Astrocyte of the spinal cord (primary cell): ENCODE results near the gene SUN1.

ENCODE experiments used
- DNase-seq: peaks from one replicate; pipeline ENCODE4 v3.0.0; 2011; ENCODE audit warnings: low read depth, low spot score
- H3K4me3 ChIP-seq: 2 replicates; pipeline ENCODE4 v1.5.1; 2011; ENCODE audit warnings: low read depth, mild to moderate bottlenecking, low read length, moderate library complexity
- CTCF ChIP-seq: IDR thresholded peaks from 2 replicates; pipeline ENCODE4 v1.5.1; 2012; ENCODE audit warnings: low read depth, mild to moderate bottlenecking, low read length, inconsistent platforms
- in situ Hi-C: cut with HindIII; loops from 2 replicates; pipeline ENCODE4 v1.10.0; 2017; ENCODE audit warnings: low sequenced_read_pairs

Gene SUN1

GRCh38 chr7:894927-895450 lies 62.7 kb downstream of the SUN1 start:
- no peak overlapping the region for H3K4me3 ChIP-seq
- in situ Hi-C loops, result no loop called here
- no peak for DNase-seq
- no peak for TF ChIP-seq CTCF

GRCh38 chr7:895451-896052 lies 63.3 kb downstream of the SUN1 start:
- no peak overlapping the region for H3K4me3 ChIP-seq
- in situ Hi-C loops, result no loop called here
- DNase-seq, result no peak
- no peak for TF ChIP-seq CTCF

GRCh38 chr7:896346-897075 lies 64.2 kb downstream of the SUN1 start:
- TF ChIP-seq CTCF, result no peak
- in situ Hi-C loops, result no loop called here
- no peak for DNase-seq
- no peak overlapping the region for H3K4me3 ChIP-seq

GRCh38 chr7:897086-897485 lies 64.8 kb downstream of the SUN1 start:
- no peak for DNase-seq
- H3K4me3 ChIP-seq, result no peak overlapping the region
- TF ChIP-seq CTCF, result no peak
- in situ Hi-C loops, result no loop called here

GRCh38 chr7:897771-898376 lies 65.6 kb downstream of the SUN1 start:
- H3K4me3 ChIP-seq, result no peak overlapping the region
- no peak for TF ChIP-seq CTCF
- in situ Hi-C loops, result no loop called here
- no peak for DNase-seq

- in situ Hi-C loops, result no loop called here
- no peak for DNase-seq
- TF ChIP-seq CTCF, result no peak
- H3K4me3 ChIP-seq, result no peak overlapping the region
Observed at GRCh38 chr7:898460-898854, 66.2 kb downstream of the SUN1 start.
